Measurements from ENCODE around the gene SH3PXD2A. TPM values are rescaled to one million over a fixed set of nuclear protein-coding genes. Genes with fewer than 3 reads are reported as not detected.

The SH3PXD2A gene
- total RNA-seq, 2 experiments from 2014 or later: 6.9 to 7.0 TPM

DNA sequence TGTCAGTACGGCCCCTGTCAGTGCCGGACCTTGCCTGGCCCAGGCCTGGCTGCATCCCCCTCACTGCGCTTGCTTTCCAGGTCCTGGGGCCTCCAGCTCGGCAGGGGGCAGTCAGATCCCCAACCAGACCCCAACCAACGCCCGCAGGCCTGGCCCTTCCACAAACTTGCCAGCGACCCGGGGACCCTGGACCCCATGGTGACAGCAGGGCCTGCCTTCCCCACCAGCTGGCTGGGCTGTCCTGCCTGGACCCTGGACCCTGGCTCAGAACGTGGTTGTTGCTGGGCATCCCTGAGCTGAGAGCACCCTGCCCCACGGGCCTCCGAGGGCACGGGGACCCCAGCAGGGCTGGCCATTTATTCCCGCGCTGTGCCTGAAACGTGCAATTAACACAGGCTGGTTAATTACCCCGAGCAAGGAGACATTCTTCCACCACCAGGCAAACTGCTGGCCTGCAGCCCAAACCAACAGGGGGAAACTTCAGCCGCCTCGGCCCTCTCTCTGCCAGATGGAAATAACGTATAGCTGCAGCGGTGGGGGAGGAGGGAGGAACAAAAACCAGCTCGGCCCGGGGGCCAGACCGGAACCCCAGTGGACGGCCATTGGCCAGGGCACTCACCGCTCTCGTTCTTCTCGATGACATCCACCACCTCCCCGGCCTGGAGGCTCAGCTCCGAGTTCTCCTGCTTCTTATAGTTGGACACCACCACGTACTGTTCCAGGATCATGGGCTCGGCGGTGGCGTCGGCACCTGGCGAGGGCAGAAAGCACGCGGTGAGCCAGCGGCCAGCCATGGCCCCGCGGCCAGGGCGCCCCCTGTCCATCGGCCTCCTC, 194.8 kb downstream of the SH3PXD2A start:
- Mint-ChIP-seq H3K27ac (peak overlapping the region; percentile 88), H3K36me3 (ENCODE audit: low read depth) (no peaks in the 10 kb centered on the region), H3K4me3 (peak overlapping the region; percentile 92), H3K27me3 (no peaks in the 10 kb centered on the region), H3K9me3 (no peaks in the 10 kb centered on the region), H3K4me1 (ENCODE audit: low read depth) (peaks cover 19% of the 10 kb centered on the region)
- peaks cover 45% of the 10 kb centered on the region for H3K4me1 ChIP-seq (ENCODE audit: insufficient read depth, low read length)
- H3K4me3 ChIP-seq (ENCODE audit: low read length): peak overlapping the region; percentile 86
- intact Hi-C loops (cut with DNase I, micrococcal nuclease): no loop called here
- ChIA-PET POLR2A (interaction anchor here (1.3 to 1.8 kb wide), 3 partner anchors 18 to 460 kb away, joined by 5 to 12 read pairs (median 7); no protein-coding TSS in a partner anchor), CTCF (interaction anchor here (3.4 kb wide), 1 partner anchor 26 kb away, joined by 18 read pairs; no protein-coding TSS in a partner anchor)
- peaks cover 0 to 3% of the 10 kb centered on the region in 2 experiments for H3K9me3 ChIP-seq (ENCODE audit: control insufficient read depth in 1 of 2, insufficient read depth in 1 of 2, low read length in 2 of 2)
- H3K27me3 ChIP-seq (ENCODE audit: control insufficient read depth in 1 of 2, insufficient read depth in 2 of 2, low read length in 2 of 2): no peaks in the 10 kb centered on the region
- TF ChIP-seq, protein P1, sequence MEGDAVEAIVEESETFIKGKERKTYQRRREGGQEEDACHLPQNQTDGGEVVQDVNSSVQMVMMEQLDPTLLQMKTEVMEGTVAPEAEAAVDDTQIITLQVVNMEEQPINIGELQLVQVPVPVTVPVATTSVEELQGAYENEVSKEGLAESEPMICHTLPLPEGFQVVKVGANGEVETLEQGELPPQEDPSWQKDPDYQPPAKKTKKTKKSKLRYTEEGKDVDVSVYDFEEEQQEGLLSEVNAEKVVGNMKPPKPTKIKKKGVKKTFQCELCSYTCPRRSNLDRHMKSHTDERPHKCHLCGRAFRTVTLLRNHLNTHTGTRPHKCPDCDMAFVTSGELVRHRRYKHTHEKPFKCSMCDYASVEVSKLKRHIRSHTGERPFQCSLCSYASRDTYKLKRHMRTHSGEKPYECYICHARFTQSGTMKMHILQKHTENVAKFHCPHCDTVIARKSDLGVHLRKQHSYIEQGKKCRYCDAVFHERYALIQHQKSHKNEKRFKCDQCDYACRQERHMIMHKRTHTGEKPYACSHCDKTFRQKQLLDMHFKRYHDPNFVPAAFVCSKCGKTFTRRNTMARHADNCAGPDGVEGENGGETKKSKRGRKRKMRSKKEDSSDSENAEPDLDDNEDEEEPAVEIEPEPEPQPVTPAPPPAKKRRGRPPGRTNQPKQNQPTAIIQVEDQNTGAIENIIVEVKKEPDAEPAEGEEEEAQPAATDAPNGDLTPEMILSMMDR (IDR thresholded peaks at IDR 0.05): no peak
- peaks cover 3% of the 10 kb centered on the region for H3K36me3 ChIP-seq (ENCODE audit: insufficient read depth, low read length)
- DNase-seq: peak in 4 of 14 experiments; percentile 15 to 41 (median 20)
- peak overlapping the region; percentile 45 to 51 for H3K27ac ChIP-seq (ENCODE audit: low read depth in 1 of 2, low read length in 2 of 2)
- no peak for ATAC-seq (ENCODE audit: poor library complexity)

DNA sequence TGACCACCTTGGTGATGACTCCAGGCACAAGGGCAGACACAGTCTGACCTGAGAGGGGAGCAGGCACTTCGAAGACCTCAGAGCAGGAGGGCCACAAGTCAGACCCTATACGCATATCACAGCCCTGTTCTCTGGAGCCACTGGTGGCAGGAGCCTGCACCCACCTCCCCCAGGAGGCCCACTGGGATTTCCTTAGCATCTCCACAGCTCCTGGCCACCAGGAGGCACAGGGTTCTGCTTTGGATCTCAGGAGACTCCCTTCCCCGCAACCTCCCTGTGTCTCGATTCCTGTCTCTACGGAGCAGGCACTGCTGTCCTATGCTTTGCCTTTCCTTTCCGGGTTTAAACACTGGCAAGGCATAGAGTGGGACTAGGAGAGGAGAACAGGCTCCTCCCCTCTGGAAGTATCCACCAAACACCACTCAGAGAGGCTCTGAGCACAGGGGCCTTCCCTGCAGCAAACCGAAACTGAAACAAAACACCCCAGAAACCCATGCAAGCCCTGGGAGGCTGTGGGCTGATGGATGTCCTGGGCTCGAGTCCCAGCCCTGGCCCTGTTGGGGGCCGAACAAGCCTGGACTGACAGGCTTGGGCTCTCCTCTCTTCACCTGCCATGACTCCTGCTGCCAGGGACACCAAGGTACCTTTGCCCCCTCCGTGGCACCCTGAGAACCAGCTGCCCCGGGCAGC, 195.6 kb downstream of the SH3PXD2A start:
- peak overlapping the region; percentile 86 for H3K4me3 ChIP-seq (ENCODE audit: low read length)
- H3K9me3 ChIP-seq (ENCODE audit: control insufficient read depth in 1 of 2, insufficient read depth in 1 of 2, low read length in 2 of 2): peaks cover 0 to 3% of the 10 kb centered on the region in 2 experiments
- Mint-ChIP-seq H3K27ac (peak overlapping the region; percentile 88), H3K9me3 (no peaks in the 10 kb centered on the region), H3K36me3 (ENCODE audit: low read depth) (no peaks in the 10 kb centered on the region), H3K27me3 (no peaks in the 10 kb centered on the region), H3K4me1 (ENCODE audit: low read depth) (peaks cover 19% of the 10 kb centered on the region), H3K4me3 (peak overlapping the region; percentile 92)
- intact Hi-C loops (cut with DNase I, micrococcal nuclease): no loop called here
- peak overlapping the region; percentile 45 to 51 for H3K27ac ChIP-seq (ENCODE audit: low read depth in 1 of 2, low read length in 2 of 2)
- H3K36me3 ChIP-seq (ENCODE audit: insufficient read depth, low read length): peaks cover under 1% of the 10 kb centered on the region
- peaks cover 45% of the 10 kb centered on the region for H3K4me1 ChIP-seq (ENCODE audit: insufficient read depth, low read length)
- peak; percentile 73 for ATAC-seq (ENCODE audit: poor library complexity)
- POLR2A ChIA-PET: interaction anchor here (1.1 to 1.5 kb wide), 3 partner anchors 35 to 461 kb away, joined by 3 to 7 read pairs (median 5); no protein-coding TSS in a partner anchor
- DNase-seq: peak in 13 of 14 experiments; percentile 20 to 81 (median 38)
- TF ChIP-seq, protein P1 (IDR thresholded peaks at IDR 0.05): no peak
- H3K27me3 ChIP-seq (ENCODE audit: control insufficient read depth in 1 of 2, insufficient read depth in 2 of 2, low read length in 2 of 2): no peaks in the 10 kb centered on the region
- CTCF ChIA-PET: interaction anchor here (3.4 kb wide), 1 partner anchor 26 kb away, joined by 18 read pairs; no protein-coding TSS in a partner anchor

DNA sequence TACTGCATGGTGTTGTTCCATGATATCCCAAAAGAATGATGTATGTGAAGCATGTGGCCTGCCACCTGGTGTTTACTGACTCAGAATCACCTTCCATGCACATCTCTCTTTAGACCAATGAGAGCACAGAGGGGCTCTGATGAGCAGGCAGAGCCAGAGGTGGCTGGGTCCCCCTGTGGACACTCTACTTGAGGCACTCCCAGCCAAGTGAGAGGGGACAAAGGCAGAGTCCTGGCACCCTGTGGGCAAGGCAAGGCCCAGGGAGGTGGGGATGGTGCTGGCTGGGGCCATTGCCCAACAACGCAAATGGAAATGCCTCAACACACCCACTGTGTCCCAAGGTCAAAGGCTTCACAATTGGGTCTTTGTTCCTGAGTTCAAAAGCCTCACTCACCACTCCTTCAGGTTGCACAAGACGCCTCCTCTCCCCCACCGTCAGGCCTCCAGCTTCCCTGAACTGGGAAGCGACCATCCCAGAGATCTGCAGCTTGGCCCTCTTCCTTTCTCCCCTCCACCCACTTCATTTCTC, 197.3 kb downstream of the SH3PXD2A start:
- intact Hi-C loops (cut with DNase I, micrococcal nuclease): no loop called here
- Histone ChIP-seq H3K4me1 (ENCODE audit: insufficient read depth, low read length) (peaks cover 47% of the 10 kb centered on the region), H3K9me3 (ENCODE audit: control insufficient read depth in 1 of 2, insufficient read depth in 1 of 2, low read length in 2 of 2) (peaks cover 0 to 3% of the 10 kb centered on the region in 2 experiments), H3K27me3 (ENCODE audit: control insufficient read depth in 1 of 2, insufficient read depth in 2 of 2, low read length in 2 of 2) (no peaks in the 10 kb centered on the region), H3K4me3 (ENCODE audit: low read length) (no peak overlapping the region), H3K27ac (ENCODE audit: low read depth in 1 of 2, low read length in 2 of 2) (no peak overlapping the region), H3K36me3 (ENCODE audit: insufficient read depth, low read length) (no peaks in the 10 kb centered on the region)
- ATAC-seq (ENCODE audit: poor library complexity) (no peak), DNase-seq (no peak)
- peak overlapping the region; percentile 68 for H3K4me3 Mint-ChIP-seq
- ChIA-PET CTCF (interaction anchor here (1.0 kb wide), 1 partner anchor 28 kb away, joined by 5 read pairs; no protein-coding TSS in a partner anchor), POLR2A (no interaction called here)
- TF ChIP-seq, protein P1 (IDR thresholded peaks at IDR 0.05): no peak
- H3K36me3 Mint-ChIP-seq (ENCODE audit: low read depth): no peaks in the 10 kb centered on the region
- peak overlapping the region; percentile 8 for H3K27ac Mint-ChIP-seq
- H3K27me3 Mint-ChIP-seq: no peaks in the 10 kb centered on the region
- H3K4me1 Mint-ChIP-seq (ENCODE audit: low read depth): peaks cover 15% of the 10 kb centered on the region
- no peaks in the 10 kb centered on the region for H3K9me3 Mint-ChIP-seq
